ENCODE results near the gene AR. TPM values are rescaled to one million over a fixed set of nuclear protein-coding genes. Genes with fewer than 3 reads are reported as not detected.

The AR gene
- total RNA-seq, 1 experiment from 2014 or later: 3.7 TPM

GRCh38 chrX:67568769-67569168 is 24.9 kb downstream of the AR start:
- no peak for DNase-seq (ENCODE audit: low spot score)

DNA sequence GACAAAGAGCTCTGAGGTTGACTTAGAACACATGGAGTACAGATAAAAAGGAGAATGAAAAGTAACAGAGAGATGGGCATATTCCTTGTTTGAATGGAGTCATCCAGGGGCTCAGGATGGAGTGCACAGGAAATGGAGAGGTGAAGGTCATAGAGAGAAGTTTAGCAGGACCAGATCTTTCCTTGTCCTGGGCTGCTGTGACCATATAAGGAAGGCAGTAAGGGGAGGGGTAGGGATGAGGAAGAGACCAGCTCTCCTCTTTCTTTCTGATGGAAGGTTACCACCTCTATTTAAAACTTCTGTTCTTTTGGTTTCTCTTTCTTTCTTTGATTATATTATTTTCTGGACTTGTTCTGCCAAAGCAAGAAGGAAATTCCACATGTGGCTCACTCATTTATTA is 27.0 kb downstream of the AR start:
- no peak for DNase-seq (ENCODE audit: low spot score)

GRCh38 chrX:67574696-67575095 is 30.9 kb downstream of the AR start:
- DNase-seq (ENCODE audit: low spot score): no peak

DNA sequence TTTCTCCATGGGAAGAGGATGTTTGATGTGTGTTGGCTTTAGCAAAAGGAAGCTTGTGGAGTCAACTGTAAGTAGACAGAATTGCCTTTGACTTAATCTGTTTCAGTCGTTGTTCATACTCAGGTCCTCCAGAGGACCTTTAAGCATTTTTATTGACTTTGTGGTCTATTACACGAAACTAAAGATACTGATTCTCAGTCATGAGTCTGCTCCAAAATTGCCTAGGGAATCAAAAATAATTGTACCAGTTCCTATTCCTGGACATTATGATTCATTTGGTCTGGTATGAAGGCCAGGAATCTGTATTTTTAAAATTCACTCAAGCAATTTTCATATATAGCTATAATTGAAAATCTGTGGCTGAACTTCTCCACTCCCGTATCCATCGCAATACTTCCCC is 38.6 kb downstream of the AR start:
- no peak for DNase-seq (ENCODE audit: low spot score)

DNA sequence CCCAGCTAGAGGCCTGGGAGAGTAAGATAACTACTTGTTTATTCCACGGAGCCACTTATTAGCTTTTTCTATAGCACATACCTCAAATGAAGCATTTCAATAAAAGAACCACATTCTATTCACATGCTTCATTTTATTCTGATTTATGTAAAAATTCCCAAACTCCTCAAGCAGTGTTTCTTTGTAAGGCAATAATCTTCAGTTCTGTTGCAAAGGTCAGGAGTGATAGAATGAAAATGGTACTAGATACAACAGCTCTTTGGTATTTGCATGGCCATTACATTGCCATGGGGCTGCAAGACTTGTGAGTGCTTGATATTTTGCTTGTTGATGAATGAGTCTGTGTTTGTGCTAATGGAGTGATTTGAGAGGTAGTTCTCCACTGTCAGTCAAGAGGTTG is 39.4 kb downstream of the AR start:
- DNase-seq (ENCODE audit: low spot score): no peak

DNA sequence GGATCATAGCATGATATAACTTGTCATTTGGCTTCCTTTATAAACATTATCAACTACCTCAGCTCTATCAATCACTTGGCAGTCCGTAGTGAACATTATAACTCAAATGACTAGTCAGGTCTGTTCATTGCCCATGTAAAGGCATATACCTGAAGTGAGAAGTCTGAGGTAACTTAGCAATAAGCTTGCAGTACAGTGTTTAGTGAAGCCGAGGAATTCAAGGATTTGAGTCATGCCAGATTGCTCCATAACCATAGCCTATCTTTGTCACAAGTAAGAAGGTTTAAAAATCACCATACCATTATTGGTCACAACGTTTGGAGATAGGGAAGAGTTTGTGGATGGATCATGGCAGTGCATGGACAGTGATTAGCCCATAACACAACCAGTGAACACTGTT is 41.6 kb downstream of the AR start:
- no peak for DNase-seq (ENCODE audit: low spot score)

- peak; percentile 8 for DNase-seq (ENCODE audit: low spot score)
Observed at GRCh38 chrX:67587946-67588624, 44.3 kb downstream of the AR start.

DNA sequence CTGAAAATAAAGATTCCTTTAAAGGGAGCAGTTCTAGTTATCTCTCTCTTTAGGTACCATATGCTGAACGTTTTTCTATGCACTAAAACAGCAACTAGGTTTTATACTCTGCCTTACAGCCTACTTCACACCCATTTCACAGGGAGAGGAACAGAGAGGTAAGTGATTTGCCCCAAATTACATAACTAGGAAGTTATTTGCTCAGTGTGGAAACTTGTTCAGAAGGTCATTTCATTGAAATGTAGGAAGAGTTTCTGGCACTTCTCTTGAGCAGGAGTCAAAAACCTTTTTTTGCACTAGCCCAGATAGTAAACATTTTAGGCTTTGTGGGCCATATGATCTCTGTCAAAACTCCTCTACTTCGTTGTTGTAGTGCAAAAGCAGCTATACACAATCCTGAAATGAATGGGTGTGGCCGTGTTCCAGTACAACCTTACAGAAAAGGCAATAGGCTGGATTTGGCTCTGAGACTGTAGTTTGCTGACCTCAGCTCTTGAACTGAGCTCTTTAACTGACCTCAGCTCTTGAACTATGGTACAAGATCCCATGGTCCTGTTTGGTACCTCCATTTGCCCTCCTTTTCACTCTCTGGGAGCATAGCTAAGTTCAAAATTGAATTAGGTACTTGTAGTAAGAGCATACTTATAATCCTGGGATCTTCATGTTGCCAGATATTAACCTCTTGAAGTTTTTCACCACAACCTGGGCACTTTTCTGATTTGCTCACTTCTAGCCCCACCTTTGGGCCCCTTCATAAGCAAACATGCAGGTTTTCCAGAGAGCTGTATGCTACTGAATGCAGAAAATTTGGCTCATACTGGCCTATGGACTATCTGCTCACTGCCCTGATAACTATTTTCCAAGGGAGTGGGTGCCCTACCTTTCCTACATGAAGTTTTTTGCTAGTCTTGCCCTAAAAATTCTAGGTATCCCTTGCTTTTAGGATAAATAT is 53.3 kb downstream of the AR start:
- DNase-seq (ENCODE audit: low spot score): no peak

DNA sequence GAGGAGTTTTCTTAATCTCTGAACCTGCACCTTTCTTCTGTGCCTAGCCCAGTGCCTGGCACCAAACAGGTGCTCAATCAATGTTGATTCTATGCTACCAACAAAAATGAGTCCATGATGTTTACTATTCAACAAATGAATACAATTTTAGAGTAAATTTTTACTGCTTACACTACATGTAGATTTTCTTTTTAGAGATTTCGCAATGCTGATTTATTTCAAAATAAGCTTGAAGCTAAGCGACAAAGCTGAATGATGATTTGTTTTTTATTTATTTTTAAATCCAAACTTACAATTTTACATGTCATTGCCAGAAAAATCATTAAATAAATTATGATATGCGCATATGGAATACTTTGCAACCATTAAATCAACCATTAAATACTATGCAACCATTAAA is 55.7 kb downstream of the AR start:
- no peak for DNase-seq (ENCODE audit: low spot score)

DNA sequence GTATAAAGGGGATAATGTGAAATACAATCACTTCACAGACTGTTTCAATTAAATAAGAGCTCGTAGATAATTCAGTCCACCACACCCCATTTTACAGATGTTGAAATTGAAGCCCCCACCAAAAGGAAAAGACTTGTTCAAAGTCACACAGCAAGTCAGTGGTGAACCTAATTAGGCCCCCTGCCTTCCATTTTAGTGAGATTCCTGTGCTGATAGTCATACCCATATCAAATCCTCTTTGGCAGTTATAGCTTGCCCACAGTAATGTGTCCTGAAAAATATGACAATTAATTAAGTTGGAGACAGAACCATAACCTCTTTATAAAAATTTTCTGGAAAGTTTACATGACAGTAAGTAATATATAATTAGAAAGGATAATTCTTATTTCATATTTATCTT is 58.0 kb downstream of the AR start:
- DNase-seq (ENCODE audit: low spot score): peak; percentile 28

DNA sequence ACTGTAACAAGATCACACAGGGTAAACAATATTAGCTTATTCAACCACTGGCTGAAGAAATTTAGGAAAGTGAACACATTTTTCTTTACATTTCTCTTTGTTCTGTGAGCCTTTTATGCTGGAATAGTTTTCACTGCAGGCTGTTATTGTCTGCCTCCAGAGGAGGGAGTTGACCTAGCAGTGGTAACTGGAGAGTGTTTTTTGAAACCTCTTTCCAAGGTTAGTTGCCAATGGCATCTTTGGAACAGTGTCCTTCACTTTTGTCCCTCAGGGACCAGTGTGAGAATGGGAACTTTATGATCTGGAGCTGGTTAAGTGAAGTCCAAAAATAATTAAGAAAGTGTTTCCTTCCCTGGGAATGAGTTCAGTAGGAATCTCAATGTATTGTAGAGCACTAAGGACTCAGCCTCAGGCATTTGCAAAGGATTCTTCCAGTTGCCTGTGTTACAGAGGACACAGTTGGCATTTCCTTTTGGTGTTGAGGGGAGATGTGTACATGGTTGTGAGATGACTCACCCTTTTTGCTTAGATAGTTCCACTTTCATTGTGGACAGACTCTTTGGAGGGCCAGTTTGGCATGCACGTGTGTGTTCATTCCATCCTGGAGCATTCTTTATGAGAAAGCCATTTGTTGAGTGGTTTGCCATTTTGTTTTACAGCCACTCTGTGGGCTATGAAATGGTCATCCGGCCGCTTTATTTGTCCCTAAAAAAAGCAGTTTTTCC is 61.3 kb downstream of the AR start:
- peak; percentile 85 for DNase-seq (ENCODE audit: low spot score)

DNA sequence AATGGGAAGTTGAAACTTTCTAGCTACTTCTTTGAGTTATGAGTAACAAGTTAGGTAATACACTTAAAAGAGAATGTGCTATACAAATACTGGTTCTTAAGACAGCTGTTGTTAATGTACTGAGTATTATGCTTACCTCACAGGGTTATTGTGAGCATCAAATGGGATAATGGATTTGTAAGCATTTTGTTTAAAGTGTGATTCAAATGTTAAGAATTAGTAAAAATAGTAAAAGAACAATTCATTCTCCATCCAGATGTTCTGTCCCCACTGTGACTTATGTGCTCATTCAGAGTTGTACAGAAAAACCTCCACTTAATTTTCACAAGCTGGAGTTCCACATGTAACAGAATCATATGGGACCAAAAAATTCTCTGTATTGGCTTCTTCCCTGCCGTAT is 63.6 kb downstream of the AR start:
- DNase-seq (ENCODE audit: low spot score): no peak

GRCh38 chrX:67610282-67610681 is 66.5 kb downstream of the AR start:
- DNase-seq (ENCODE audit: low spot score): no peak

DNA sequence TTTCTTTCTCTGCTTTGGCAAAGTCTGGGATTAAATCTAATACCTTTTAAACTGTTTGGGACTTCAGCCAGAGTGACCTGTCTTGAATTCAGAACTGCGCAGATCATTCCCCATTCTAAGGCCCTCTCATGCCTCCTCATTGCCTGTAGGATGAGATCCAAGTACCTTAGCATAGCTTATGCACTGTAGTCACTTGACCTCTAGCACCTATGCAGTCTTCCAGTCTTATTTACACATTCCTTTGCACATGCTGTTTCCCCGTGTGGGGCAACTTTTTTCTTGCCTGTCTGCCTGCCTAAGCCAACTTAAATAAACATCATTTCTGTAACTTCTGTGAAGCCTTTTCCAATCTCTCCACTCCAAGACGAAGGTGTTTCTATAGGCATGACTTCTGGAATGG is 68.4 kb downstream of the AR start:
- no peak for DNase-seq (ENCODE audit: low spot score)

DNA sequence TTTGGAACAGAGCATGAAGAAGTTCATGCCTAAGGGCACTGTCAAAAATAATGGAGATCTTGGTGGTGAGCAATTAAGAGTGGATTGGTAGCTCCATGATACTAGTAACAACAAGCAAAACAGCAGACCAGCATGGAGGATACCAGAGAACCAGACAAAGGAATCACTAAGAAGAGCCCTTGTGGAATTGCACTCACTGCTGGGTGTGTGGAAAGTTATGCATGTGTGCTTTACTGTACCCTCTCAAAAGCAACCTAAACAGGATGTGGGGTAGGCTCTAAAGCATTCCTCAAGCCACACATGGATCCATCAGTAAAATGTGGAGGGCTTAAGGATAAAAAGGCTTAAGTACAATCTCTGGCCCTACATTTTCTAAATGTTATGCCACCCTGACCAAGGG is 69.5 kb downstream of the AR start:
- no peak for DNase-seq (ENCODE audit: low spot score)

DNA sequence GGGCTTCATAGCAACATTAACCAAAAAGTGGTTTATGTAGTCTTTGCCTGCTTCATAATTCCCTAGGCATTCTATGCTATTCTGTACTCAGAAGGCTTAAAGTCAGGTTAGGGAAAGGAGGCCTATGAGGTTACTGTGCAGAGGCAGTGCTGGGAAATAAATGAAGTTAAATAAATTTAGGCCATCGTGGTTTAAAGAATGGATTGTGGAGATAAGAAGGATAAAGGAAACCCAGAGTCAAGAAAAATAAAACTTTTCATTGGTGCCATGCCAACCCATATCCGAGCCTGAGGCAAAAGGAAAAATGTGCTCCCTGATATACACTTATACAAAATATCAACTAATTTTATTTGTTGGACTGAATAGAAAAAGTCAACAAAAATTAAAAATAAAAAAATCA is 70.2 kb downstream of the AR start:
- DNase-seq (ENCODE audit: low spot score): no peak

- no peak for DNase-seq (ENCODE audit: low spot score)
Observed at GRCh38 chrX:67614423-67614822, 70.6 kb downstream of the AR start.

DNA sequence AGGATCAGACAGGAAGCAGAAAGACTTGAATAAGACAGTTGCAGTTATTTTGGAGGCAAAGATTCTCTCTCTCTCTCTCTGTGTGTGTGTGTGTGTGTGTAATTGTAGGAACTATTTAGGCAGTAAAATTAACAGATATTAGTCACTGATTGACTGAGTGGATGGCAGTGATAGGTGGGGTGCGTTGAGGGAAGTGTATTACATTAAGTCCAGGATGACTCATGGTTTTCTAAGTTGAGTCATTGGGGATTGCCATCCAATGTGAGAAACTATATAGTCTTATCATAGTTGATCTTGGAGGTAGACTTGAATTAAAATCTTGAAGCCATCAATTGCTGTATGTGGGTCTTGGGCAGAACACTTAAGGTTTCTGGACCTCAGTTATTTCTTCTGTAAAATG is 75.4 kb downstream of the AR start:
- peak; percentile 72 for DNase-seq (ENCODE audit: low spot score)

DNA sequence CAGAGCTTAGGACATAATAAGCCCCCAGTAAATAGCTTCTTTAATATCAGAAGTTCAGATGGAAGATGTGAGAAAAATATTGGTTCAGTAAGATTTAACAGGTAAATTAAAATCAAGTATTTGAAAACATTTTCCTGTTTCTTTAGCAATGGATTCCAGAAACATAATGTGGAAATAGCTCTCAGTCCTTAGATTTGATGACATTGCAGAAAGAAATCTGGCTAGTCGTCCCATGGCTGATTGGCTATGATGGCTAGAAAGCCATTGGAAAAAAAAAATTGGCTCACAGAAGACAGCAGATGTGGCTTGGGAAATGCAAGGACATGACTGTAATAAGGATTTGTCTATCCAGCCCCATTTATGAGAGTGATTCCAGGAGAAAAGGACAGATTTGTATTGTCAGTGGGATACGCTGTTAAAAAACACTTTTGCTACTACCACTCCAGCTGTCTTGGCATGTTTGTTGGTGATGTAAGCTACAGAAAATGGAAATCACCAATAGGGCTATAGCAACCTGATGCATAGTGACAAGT is 78.3 kb downstream of the AR start:
- DNase-seq (ENCODE audit: low spot score): no peak

- no peak for DNase-seq (ENCODE audit: low spot score)
Observed at GRCh38 chrX:67624325-67624724, 80.5 kb downstream of the AR start.

- no peak for DNase-seq (ENCODE audit: low spot score)
Observed at GRCh38 chrX:67635424-67635823, 91.6 kb downstream of the AR start.

- no peak for DNase-seq (ENCODE audit: low spot score)
Observed at GRCh38 chrX:67636532-67636931, 92.7 kb downstream of the AR start.
